Measurements from ENCODE around the gene MYH11. TPM values are rescaled to one million over a fixed set of nuclear protein-coding genes. Genes with fewer than 3 reads are reported as not detected.

The MYH11 gene
- total RNA-seq, 2 donors from 2014 or later, result 0.09 to 0.29 TPM

- Histone ChIP-seq H3K4me1 (ENCODE audit: control insufficient read depth, insufficient read depth, low read length) (no peaks in the 10 kb centered on the region), H3K27ac (ENCODE audit: low read depth, low read length) (no peak overlapping the region), H3K9ac (ENCODE audit: extremely low read depth, low read length, poor library complexity, severe bottlenecking) (no peak overlapping the region), H3K36me3 (ENCODE audit: control insufficient read depth, insufficient read depth, low read length) (no peaks in the 10 kb centered on the region), H3K27me3 (ENCODE audit: control insufficient read depth, insufficient read depth, low read length, poor library complexity, severe bottlenecking) (peaks cover 10% of the 10 kb centered on the region), H3K9me3 (ENCODE audit: control insufficient read depth, low read length) (no peaks in the 10 kb centered on the region), H3K4me3 (ENCODE audit: low read length) (no peak overlapping the region)
- H3K4me1 Mint-ChIP-seq, result no peaks in the 10 kb centered on the region
- no peaks in the 10 kb centered on the region for H3K36me3 Mint-ChIP-seq (ENCODE audit: low read depth)
- no peak for TF ChIP-seq CTCF (conservative IDR thresholded peaks at IDR 0.05)
- no peaks in the 10 kb centered on the region for H3K9me3 Mint-ChIP-seq
- H3K27me3 Mint-ChIP-seq (ENCODE audit: insufficient read depth), result peaks cover 17% of the 10 kb centered on the region
- 88 to 94% methylated on average over 9 to 10 of the region's 10 CpGs for WGBS, 2 experiments (ENCODE audit: insufficient coverage in 1 of 2, insufficient read length in 1 of 2)
- DNase-seq, result no peak
- no peak overlapping the region for H3K4me3 Mint-ChIP-seq
- no peak overlapping the region for H3K27ac Mint-ChIP-seq
Observed at GRCh38 chr16:15836965-15837611, 19.7 kb downstream of the MYH11 start.

GRCh38 chr16:15836074-15836473 lies 20.8 kb downstream of the MYH11 start:
- Histone ChIP-seq H3K27ac (ENCODE audit: low read depth, low read length) (no peak overlapping the region), H3K9ac (ENCODE audit: extremely low read depth, low read length, poor library complexity, severe bottlenecking) (no peak overlapping the region), H3K27me3 (ENCODE audit: control insufficient read depth, insufficient read depth, low read length, poor library complexity, severe bottlenecking) (peaks cover 10% of the 10 kb centered on the region), H3K4me3 (ENCODE audit: low read length) (no peak overlapping the region), H3K36me3 (ENCODE audit: control insufficient read depth, insufficient read depth, low read length) (no peaks in the 10 kb centered on the region), H3K4me1 (ENCODE audit: control insufficient read depth, insufficient read depth, low read length) (no peaks in the 10 kb centered on the region), H3K9me3 (ENCODE audit: control insufficient read depth, low read length) (no peaks in the 10 kb centered on the region)
- Mint-ChIP-seq H3K36me3 (ENCODE audit: low read depth) (no peaks in the 10 kb centered on the region), H3K9me3 (no peaks in the 10 kb centered on the region), H3K27me3 (ENCODE audit: insufficient read depth) (peaks cover 10% of the 10 kb centered on the region), H3K4me3 (no peak overlapping the region), H3K4me1 (no peaks in the 10 kb centered on the region), H3K27ac (no peak overlapping the region)
- WGBS, 2 experiments (ENCODE audit: insufficient coverage in 1 of 2, insufficient read length in 1 of 2), result 90 to 100% methylated on average over 2 to 6 of the region's 6 CpGs
- TF ChIP-seq CTCF (conservative IDR thresholded peaks at IDR 0.05), result no peak
- no peak for DNase-seq

GRCh38 chr16:15835136-15835878 lies 21.5 kb downstream of the MYH11 start:
- Mint-ChIP-seq H3K27ac (no peak overlapping the region), H3K9me3 (no peaks in the 10 kb centered on the region), H3K4me3 (no peak overlapping the region), H3K27me3 (ENCODE audit: insufficient read depth) (peaks cover 10% of the 10 kb centered on the region), H3K36me3 (ENCODE audit: low read depth) (no peaks in the 10 kb centered on the region), H3K4me1 (no peaks in the 10 kb centered on the region)
- 89 to 100% methylated on average over 1 to 2 of the region's 2 CpGs for WGBS, 2 experiments (ENCODE audit: insufficient coverage in 1 of 2, insufficient read length in 1 of 2)
- DNase-seq, result no peak
- Histone ChIP-seq H3K9ac (ENCODE audit: extremely low read depth, low read length, poor library complexity, severe bottlenecking) (no peak overlapping the region), H3K9me3 (ENCODE audit: control insufficient read depth, low read length) (no peaks in the 10 kb centered on the region), H3K27ac (ENCODE audit: low read depth, low read length) (no peak overlapping the region), H3K4me1 (ENCODE audit: control insufficient read depth, insufficient read depth, low read length) (no peaks in the 10 kb centered on the region), H3K4me3 (ENCODE audit: low read length) (no peak overlapping the region), H3K27me3 (ENCODE audit: control insufficient read depth, insufficient read depth, low read length, poor library complexity, severe bottlenecking) (peaks cover 10% of the 10 kb centered on the region), H3K36me3 (ENCODE audit: control insufficient read depth, insufficient read depth, low read length) (no peaks in the 10 kb centered on the region)
- no peak for TF ChIP-seq CTCF (conservative IDR thresholded peaks at IDR 0.05)
